Activated CD4-positive, CD25-positive, alpha-beta regulatory T cell treated with anti-CD3 and anti-CD28 coated beads, Interleukin-2, amount 50 U/mL, for 16 hours (primary cell): ENCODE results near the gene DENND1A.

ENCODE experiments used
- DNase-seq: peaks from one replicate; pipeline ENCODE4 v3.0.0-alpha.2; 2020; ENCODE audit warnings: low read depth, low spot score

Gene DENND1A

DNA sequence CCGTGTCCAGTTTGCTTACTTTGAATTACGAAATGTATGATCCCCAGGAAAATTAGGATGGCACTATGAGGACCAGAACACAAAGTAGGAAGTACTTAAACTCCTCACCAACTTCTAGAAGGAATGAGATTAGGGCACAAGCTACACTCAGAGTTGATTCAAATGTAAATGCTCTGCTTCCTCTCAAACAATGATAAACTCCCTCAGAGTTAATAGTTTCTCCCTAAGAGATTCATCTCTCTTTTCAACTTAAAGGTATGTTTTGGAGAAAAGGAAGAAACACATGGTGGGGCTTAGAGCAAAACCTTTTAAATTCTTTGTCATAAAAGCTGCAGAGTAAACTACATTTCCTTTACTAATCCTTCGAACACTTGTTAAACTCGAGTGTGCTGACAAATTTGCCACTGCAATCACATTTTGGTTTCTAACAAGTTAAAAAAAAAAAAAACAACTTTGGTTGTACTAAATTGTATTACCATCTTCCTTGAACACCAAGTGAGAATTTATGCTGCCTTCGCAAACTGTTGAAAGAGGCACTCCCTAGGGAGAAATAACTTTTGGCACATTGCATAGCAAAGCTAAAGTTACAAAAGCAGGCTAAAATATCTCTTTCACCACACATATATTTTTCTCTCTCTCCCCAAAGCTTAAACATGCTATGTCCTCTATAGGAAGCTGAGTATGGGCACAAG, 66.6 kb downstream of the DENND1A start:
- DNase-seq: no peak

DNA sequence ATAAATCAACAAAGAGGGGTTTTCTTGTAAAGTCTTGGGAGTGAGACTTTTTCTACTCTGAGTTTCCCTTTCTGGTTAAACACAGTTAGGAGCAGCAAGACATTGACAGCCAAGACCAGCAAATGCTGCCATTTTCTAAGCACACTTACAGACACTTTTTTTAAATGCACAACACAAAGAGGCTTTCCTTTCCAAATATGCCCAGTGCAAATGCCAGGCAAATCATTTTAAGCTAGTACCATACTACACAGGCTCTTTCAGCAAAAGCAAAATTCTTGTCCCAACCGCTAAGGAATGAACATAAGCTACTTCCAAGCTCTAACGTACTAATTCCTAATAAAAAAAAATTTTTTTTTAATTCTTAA, 68.2 kb downstream of the DENND1A start:
- no peak for DNase-seq

DNA sequence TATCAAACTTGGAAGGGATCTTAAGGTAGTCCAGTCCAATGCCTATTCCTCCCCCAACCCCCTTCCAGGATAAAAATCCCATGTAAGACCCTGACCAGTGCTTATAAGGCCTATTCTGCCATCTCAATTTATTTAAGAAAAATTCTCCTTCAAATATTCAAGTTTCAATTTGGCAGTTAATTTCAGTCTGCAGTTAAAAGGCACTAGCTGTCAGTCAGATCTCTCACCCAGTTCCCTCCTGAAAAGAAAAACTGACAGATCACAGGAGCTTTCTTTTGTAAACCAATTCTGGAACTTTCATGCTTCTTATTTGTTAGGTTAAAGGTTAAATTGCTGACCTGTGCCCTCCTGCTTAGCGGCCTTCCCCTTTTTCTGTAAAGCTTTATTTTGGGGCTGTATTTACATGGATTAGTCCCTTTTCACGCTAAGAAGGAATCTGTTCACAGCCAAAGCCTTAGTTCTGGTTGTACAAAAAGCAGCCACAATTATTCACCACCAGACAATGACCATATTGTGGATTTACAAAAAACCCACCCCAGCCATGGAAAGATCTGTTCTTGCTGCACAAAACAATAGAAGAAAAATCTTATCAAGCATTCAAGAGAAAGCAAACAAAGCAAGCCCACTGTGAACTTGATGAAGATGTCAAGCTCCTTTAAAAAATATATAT, 68.7 kb downstream of the DENND1A start:
- DNase-seq: no peak

DNA sequence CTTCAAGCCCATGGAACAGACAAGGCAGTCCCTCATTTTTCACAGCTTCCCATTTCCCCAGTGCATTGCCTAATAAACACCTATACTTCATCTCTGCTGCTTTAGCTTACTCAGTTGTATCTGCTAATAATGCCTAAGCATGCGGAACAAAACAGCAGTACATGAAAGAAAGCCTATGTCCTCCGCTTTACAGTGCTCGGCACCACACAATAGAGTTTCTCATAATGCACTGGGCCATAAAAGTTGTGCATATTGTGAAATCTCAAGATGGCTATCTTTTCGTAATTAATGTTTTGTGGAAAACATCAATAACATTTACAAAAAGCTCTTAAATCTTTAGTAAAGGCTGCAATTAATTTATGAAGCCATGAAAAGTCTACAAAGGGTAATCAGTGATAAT, 69.3 kb downstream of the DENND1A start:
- no peak for DNase-seq

DNA sequence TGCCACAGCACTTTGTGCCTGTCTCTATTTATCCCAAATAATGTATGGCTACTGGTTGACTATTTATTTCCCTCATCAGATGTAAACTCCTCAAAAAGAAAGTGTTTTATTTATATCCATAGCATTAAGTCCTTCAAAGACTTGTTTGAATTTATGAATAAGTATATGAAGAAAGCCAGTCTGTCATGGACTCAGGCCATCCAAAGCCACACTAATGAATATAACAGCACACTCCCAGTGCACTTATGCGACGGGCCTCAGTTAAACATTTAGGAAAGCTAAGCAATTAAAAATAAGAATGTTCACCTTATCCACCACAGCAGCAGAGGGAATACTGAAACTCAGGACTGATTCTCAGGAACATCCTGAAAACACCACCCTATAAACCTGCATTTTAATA, 77.5 kb downstream of the DENND1A start:
- no peak for DNase-seq

DNA sequence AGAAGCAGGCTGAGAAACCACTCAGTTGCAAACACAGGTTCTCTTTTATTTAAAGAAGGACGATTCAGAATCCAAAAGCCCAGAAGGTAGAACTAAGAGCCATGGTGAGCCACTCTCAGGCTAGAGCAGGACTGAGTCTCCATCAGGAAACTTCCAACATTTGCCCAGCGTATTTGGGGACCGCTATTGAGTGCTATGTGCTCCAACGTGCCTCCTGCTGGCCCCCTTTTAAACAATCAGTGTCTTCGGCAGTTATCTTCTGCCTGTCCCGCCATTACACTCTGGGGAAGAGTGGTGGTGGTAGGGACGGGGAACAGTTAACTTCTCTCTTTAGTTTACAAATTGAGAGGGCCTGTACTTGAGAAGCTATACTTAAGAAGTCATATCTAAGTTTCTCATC, 78.1 kb downstream of the DENND1A start:
- DNase-seq: no peak

DNA sequence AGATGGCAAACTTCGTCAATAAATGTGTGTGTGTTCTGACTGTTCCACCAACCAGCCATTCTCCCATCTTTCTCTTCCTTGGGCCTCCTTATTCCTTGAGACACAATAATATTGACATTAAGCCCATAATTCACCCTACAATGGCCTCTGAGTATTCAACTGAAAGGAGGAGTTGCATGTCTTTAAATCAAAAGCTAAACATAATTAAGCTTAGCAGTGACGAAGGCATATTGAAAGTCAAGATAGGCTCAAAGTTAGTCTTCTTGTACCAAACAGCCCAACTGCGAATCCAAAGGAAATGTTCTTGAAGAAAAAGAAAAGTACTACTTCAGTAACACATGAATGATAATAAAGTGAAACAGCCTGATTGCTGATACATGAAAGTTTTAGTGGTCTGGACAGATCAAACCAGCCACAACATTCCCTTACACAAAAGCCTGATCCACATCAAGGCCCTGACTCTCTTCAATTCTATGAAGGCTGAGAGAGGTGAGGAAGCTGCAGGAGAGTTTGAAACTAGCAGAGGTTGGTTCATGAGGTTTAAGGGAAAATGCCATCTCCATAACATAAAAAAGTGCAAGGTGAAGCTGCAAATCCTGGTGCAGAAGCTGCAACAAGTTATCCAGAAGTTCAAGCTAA, 81.4 kb downstream of the DENND1A start:
- DNase-seq: no peak

DNA sequence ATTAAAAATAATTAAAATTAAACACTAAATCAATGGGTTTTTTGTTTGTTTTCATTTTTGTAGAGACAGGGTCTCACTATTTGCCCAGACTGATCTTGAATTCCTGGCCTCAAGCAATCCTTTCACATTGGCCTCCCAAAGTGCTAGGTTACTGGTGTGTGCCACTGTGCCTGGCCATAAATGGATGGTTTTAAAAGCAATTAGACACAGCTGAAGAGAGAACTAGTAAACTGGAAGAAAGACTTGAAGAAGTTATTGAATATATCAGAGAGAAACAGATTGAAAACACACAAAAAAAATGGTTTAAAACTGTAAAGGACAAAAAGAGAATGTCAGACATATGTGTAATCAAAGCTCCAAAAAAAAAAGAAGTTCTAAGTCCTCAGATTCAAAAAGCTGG, 83.0 kb downstream of the DENND1A start:
- no peak for DNase-seq

DNA sequence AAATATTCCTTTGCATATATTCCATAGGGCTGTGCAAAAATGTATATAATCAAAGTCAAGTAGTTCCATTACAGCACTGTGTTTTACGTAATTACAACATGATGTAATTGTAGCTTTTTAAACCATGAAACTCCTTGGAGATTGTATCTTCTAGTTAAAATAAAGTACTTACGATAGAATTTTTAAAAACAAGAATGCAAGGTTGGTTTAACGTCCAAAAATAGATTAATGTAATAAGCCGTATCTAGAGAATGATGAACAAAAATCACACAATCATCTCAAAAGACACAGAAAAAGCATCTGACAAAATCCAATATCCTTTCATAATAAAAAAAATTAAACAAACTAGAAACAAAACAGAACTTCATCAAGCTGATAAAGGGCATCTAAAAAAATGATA, 86.2 kb downstream of the DENND1A start:
- DNase-seq: no peak

DNA sequence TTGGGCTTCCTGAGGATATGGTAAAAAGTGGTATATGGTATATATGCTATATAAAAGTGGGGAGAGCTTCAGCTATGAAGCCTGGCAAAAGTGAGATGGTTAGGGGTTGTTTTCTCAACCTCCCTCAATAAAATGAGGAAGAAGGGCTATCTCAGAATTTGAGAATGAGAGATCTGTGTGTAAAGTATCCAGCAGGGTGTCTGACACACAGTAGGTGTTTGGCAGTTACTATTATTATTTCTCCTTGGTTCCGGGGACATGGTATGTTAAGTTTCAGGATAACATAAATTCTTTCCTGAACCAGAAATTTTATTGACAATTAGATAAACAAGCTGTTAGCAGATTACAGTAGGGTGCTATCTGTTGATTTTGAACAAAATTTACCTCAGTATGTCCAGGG, 94.1 kb downstream of the DENND1A start:
- no peak for DNase-seq

DNA sequence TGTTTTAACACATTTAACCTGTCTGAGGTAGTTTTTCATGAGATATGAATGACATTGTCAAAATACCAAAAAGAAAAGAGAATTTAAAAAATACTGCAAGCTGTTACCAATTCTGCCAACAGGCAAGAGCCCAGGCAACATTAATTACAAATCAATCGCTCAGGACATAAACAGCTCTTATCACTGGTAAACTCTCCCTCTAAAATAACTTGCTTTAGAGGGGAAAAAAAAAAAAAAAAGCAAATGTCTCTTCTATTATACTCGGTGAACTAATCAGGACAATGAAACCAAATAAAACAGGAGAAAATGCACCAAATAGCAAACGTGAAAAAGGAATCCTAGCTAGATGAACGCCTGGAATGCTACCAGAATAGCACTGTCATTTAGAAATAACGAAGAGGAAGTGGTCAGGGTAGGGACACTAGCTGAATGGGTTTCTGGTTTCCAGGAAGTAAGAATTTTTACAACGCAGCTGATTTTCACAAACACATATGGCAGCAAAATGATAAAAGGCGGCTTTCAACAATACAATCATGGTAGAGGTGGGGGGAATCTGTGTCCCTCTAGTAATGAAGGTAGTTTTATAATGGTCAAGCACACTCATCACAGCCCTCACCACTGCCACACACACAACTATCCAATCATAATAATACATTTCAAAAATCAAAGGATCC, 94.9 kb downstream of the DENND1A start:
- DNase-seq: no peak

DNA sequence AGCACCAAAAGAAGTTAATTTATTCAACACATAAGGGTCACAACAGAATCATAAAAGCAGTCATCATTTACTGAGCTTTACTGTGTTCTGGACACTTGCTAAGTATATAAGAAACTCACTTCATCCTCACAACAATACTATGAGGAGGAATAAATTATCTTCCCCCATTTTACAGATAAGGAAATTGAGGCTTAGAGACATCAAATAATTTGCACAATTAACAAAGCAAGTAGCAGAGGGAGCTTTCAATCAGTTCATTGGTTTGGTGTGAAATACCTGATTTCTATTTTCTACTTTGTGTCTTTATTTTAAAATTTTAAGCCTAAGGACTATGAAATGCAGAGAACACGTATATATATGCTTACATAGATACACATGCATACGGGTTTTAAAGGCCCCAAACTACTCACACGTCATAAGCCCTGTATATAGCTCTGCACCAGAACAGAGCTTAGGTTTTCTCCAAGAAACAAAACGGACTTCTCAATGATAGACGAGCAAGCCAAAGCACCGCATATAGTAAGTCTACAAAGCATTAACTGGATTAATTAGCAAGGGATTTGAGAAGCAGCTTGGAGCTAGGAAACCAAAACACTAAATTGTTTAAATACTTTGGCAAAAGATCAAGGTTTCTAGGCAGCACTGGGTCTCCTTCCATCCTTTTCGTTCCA, 95.6 kb downstream of the DENND1A start:
- DNase-seq: no peak

DNA sequence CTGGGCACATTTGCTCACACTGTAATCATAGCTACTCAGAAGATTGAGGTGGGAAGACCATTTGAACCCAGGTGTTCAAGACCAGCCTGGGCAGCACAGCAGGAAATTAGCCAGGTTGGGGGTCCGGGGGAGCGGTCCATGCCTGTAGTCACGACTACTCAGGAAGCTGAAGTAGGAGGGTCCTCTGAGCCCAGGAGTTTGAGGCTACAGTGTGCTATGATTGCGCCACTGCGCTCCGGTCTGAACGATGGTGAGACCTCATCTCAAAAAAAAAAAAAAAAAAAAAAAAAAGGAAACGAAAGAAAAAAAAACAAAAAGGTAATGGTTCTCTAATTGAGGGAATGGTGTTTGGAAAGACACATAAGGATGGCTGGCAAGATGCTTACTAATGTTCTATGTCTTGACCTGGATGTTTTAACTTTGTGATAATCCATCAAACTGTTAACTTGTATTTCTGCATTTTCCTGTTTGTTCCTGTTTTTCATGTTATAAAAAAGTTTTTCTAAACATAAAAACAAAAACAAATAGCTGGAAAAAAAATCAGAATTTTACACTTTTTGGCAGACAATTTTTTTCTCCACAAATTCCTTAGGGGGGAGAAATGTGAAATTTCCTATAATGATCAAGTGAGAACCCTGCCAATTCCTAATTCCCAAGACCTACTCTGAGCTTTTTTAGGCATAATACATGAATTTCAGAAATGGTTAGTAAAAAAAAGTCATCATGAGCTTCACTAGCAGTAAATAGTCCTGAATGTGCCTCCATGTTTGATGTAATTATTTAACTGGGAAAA, 96.9 kb downstream of the DENND1A start:
- no peak for DNase-seq

DNA sequence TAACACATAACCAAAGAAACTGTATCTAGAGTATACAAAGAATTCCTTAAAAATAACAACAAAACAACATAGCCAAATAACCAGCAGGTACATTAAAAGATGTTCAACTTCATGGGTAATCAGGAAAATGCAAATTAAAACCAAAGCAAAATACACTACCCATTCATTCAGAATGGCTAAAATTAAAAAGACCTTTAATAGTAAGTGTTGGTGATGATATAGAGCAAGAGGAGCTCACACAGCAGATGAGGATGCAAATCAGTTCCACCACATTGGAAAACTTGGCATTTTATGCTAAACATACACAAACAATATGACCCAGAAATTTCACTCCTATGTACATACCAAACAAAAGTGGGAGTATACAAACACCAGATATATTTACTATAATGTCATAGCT, 97.8 kb downstream of the DENND1A start:
- no peak for DNase-seq

DNA sequence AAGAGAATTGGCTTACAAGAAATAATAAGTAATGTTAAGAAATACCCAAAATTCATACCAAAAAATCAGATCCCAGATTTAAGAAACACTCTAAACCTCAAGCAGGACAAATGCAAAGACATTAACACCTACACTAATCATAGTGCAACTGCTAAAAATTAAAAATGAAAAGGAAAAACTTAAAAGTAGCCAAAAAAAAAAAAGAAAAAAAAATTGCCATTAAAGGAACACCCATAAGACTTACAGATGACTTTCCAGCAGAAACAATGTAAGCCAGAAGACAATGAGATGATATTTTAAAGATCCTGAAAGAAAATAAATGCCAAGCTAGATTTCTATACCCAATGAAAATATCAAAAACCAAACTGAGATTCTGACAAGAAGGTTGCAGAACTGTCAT, 101.5 kb downstream of the DENND1A start:
- no peak for DNase-seq

DNA sequence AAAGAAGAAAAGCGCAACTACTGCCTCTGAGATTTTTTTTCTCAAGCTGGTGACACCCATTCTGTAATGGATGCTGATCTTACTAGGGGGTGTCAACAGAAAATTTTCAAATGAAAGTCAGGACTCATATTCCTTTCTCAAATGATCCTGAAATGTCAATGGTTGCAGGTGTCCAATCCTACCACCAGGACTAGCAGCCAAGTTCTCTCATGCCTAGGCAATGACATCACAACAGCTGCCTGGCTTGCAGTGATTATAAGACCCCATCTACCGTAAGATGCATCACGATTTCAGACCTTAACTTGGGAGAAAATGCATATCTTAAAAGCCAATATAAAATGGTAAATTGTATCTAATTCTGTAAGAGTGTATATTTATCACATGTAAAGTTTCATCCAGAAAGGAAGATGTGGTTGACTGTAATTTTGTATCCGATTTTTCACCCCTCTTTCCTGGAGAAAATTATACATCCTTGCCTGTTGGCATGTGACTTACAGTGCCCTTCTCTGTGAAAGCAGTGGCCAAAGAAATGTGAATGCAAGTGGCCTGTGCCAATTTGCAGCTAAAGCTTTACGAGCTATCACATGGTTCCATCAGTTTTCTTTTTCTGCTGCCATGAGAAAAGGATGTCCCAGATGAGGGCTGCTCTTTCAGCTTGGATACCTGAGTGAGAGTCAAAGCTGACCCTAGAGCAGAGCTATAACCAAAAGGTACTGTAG, 104.4 kb downstream of the DENND1A start:
- no peak for DNase-seq

DNA sequence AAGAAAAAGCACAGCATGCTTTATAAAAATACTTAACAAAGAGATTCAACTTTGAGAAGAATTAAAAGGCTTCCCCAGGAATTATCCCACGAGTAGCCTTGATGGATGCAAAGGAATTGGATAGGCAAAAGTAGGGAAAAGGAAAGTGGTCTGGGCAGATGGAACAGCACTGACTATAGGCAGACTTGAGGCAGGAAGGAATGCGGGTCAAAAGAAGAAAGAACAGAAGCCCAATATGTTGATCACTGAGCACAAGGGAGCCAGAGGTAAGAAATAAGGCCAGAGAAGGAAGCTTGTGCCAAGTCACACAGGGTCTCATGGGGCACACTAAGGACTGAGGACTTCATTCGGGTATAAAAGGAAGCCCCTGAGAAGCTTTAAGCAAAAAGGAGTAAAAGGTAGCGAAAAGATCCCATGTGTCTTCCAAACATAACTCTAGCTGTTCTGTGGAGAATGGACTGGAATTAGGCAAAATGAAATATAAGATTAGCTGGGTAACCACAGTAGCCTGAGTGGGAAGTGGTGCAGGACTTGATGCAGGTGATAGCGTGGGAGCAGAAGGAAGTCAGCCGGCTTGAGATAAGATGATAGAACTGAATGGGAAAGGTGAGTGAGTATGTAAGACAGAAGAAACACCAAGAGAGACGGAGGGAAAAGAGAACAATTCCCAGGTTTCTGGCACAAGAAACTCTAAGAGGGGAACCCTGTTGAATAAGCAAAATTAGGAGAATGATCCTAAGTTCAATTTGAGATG, 106.6 kb downstream of the DENND1A start:
- DNase-seq: no peak

DNA sequence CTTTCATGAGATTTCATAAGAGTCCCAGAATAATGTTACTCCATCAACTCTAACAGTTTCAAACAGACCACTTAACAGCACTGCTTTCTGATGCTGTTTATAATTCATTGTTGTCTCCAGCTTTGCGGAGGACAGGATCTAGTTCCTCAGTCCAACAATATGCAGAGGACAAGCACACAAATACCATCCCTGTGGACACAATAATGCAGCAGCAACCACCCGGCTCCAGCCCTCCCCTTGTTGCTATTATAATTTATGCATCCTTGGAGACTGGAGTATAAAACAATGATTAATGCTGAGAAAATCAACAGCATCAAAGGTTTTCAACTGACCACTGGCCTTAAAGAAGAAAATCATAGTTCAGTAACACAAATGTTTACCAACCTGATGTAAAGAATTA, 108.3 kb downstream of the DENND1A start:
- no peak for DNase-seq

DNA sequence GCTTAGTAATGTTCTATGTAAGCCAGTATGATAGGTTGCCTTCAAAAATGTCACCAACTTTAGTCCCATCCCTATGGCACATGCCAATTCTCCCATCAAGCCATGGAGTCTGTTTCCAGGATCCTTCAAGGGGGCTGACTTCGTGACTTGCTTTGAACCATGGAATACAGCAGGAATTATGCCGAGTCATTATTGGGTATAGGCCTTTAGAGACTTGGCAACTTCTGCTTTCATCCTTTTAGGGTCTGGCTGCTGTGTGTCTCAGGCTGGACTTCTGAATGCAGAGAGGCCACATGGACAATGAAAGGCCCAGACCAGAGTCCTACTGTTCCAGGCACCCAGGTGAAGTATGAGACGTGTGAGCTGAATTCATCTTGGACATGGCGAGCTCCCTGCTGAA, 109.8 kb downstream of the DENND1A start:
- DNase-seq: no peak
